GM19035 (cell line): ENCODE measurements around the gene KCTD1.
A peak's percentile ranks its signal among the peaks of the same experiment; 100 is the strongest.
"Not testable (repeated sequence)": the region's sequence is repeated elsewhere in the genome, so short reads cannot be mapped to it uniquely, and the experiment has no call there.

Experiments
- ATAC-seq: cut with Tn5 transposase; IDR thresholded peaks from one replicate; pipeline ENCODE4 v1.9.1; 2021; ENCODE audit not compliant: unreplicated experiment

The KCTD1 gene

GRCh38 chr18:26459884-26460283 lies 88.5 kb downstream of the KCTD1 start:
- no peak for ATAC-seq

DNA sequence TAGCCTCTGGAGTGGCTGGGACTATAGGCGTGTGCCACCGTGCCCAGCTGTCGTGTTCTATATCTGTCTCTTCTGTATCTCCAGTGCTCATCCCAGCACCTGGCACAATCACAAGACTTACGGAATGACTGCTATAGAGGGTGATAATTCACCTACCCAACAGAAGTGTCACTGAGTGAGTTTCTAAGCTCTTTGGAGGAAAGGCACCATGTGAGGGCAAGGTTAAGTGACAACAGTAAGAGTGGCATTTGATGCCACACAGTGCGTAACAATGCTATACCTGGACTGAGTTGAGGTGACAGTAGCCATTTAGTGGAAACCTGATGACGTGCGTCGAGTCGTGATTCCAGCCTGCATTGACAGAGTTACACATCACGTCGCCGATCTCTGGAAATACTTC lies 89.0 kb downstream of the KCTD1 start:
- no peak for ATAC-seq

DNA sequence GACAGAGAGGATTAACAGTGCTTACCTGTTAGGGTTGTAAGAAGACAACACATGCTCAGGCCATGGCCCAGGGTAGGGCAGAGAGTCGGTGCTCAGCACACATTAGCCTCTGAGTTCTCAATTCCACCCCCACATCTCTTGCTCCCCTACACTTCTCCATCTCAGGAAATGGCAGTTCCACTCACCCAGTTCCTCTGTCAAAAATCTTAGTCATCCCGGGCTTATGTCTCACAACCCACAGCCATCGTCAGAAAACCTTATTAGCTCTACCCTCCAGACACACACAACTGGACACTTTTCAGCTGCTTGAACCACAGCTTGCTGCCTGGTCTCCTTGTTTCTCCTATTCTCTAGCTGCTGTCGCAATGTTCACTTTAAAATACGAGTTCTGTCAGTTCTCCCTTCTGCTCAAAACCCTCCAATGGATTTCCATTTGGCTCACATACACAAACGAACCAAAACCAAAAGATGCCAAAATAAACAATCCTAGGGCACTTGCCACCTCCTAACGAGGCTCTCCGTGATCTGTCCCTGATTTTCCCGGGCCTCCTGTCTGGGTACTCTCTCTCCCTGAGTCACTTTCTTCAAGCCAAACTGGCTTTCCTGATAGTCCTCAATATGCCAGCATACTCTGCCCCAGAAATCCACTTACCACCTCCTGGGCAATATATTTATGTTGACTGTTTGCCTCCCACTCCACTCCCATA lies 89.7 kb downstream of the KCTD1 start:
- ATAC-seq = peak; percentile 52

- no peak for ATAC-seq
Measured at GRCh38 chr18:26457611-26458353, 90.6 kb downstream of the KCTD1 start.

- no peak for ATAC-seq
Measured at GRCh38 chr18:26457195-26457594, 91.2 kb downstream of the KCTD1 start.

- ATAC-seq = no peak
Measured at GRCh38 chr18:26456070-26456491, 92.3 kb downstream of the KCTD1 start.

DNA sequence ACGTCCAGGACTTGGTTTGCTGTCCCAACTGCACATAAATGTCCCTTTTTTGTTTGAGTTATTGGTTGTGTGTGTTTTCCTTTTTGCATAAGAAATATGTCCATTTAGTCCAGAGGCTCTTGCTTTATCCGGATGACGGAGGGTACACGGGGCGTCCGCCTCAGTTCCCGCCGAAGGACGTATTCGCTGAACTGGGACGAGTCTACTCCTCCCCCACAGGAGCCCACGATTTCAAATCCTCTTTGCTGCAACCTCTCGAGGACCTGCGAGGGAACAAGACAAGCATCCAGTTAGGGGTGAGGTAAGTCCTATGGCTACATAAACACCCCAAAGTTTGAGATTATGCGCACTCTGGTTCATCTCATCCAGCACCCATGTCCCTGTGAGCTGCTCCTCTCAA lies 92.7 kb downstream of the KCTD1 start:
- no peak for ATAC-seq

GRCh38 chr18:26454616-26455015 lies 93.7 kb downstream of the KCTD1 start:
- ATAC-seq = no peak

GRCh38 chr18:26454192-26454591 lies 94.2 kb downstream of the KCTD1 start:
- ATAC-seq = no peak

DNA sequence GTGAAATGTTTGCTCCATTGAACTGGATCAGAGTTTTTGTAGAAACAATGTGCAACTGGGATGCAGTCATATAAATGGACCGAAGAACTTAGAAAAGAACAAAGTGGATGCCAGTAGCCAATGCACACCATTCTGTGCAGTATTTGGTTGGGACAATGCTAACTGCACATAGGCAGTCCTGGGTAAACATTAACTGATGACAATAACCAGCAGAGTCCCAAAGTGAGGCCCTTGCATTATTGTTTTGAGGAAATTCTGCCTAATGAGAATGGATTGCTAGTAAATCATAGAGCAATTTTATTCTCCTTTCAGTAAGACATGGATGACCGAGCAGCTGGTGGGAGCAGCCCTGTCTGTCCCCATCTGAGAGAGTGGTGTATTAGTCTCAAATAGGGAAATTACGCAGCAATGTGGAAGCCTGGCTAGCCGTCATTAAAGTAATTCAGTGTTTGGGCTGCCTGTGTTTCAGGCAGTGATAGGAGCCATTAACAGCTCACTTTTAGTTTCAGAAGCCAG lies 94.9 kb downstream of the KCTD1 start:
- no peak for ATAC-seq

GRCh38 chr18:26450989-26451682 lies 97.2 kb downstream of the KCTD1 start:
- ATAC-seq = no peak

DNA sequence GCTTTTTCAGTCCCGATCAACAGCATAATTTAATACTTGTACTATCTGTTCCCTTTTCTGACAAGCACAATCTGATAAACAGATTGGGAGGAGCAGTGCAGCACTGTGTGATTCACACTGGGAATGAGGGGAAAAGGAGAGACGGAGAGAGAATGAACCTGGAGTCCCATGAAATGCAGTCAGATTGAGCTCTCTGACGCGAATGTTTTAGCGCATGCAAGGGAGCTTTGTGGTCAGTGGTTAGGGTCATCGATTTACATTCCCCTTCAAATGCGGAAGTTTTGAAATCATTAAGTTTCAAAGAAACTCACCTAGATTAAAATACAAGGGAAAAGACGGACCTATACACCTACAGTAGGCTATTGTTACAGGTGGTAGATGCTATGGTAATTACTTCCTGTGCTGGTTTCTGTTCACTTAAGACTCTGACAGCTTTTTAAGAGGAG lies 99.6 kb downstream of the KCTD1 start:
- no peak for ATAC-seq

DNA sequence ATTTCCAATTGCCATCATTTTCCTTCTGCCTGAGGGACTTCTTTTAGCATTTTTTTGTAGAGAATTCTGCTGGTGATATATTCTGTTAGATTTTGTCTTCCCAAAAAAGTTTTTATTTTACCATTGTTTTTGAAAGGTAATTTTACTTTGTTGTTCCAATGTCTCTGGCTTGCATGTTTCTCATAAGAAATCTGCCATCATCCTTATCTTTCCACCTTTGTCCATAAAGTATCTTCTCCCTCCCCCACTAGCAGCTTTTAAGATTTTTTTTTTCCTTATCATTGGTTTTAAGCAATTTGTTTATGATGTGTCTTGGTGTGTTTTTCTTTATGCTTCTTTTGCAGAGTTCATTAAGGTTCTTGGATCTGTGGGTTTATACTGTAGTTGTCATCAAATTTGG lies 104.5 kb downstream of the KCTD1 start:
- ATAC-seq = no peak

GRCh38 chr18:26442126-26442525 lies 106.2 kb downstream of the KCTD1 start:
- ATAC-seq = no peak

- ATAC-seq = no peak
Measured at GRCh38 chr18:26440644-26441043, 107.7 kb downstream of the KCTD1 start.

- ATAC-seq = no peak
Measured at GRCh38 chr18:26439537-26439936, 108.8 kb downstream of the KCTD1 start.

DNA sequence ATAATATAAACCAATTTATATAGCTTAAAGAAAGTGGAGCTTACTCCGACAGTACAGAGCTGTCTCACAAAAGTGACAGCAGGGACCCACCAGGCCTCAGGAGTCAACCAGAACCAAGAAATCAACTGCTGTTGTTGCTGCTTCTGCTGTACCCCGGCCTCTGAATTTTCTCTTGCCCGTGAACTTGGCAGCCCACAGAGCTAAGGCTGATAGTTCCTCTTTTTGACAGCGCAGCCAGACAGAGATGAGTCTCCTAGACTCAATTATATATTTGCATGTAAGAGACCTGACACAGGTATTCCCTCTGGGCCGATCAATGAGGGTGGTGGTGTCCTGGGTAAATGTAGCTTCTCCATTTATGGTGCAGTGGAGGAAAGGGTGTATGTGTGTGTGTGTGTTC lies 109.4 kb downstream of the KCTD1 start:
- peak; percentile 98 for ATAC-seq

GRCh38 chr18:26437634-26438033 lies 110.7 kb downstream of the KCTD1 start:
- not testable (repeated sequence) for ATAC-seq

DNA sequence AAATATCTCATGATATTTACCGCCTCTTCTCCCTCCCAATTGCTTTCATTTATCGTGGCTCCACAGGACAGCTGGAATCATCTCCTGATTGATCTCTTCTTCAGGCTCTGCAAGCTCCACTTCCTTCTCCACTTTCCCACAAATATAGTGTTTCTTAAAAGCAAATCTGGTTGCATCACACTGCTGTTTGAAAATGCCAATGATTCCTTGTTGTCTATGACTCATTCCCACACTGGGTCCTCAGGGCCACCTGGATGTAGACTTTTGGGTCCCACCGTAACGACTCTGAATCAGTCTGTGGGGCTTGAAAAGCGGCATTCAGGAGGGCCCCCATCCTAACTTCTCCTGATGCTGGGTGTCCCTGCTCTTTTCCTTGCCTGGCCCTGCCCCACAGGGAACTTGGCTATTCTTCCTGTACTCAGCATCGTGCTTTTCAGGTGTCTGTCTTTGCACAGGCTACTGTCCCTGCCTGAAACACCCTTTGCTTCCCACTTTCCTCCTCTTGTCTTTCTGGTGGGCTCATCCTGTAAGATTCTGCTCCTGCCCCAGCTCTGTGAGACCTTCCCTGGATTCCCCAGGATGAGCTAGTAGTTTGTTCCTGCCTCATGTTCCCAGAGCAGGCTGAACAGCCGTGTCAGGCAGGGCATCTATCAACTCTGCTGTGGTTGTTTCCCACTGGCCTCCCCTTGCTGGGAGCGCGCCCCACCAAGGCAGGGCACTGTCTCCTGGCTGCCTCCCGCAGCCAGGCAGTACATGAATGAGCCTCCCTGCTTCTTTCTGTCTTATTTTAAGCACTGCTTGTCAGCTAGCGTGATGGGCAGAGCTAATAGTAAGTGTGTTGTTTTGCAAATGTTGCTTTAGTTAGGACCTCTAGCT lies 111.9 kb downstream of the KCTD1 start:
- no peak for ATAC-seq

GRCh38 chr18:26435415-26436095 lies 112.8 kb downstream of the KCTD1 start:
- ATAC-seq = no peak
